GM18909 (cell line): ENCODE data around the gene GUCY1B1.

Source experiments
- ATAC-seq: cut with Tn5 transposase; IDR thresholded peaks from one replicate; pipeline ENCODE4 v1.9.1; 2021; ENCODE audit warnings: mild to moderate bottlenecking; ENCODE audit not compliant: unreplicated experiment, poor library complexity

GUCY1B1 gene

GRCh38 chr4:155854582-155855226, 95.9 kb downstream of the GUCY1B1 start:
- ATAC-seq = peak; percentile 78

GRCh38 chr4:155855897-155856296, 97.1 kb downstream of the GUCY1B1 start:
- ATAC-seq = no peak
